HG03159 (cell line): ENCODE results near the gene PML.
"Not testable (repeated sequence)": the region's sequence is repeated elsewhere in the genome, so short reads cannot be mapped to it uniquely, and the experiment has no call there.

Source experiments
- ATAC-seq: cut with Tn5 transposase; IDR thresholded peaks from one replicate; pipeline ENCODE4 v1.9.1; 2021; ENCODE audit warnings: mild to moderate bottlenecking, moderate library complexity; ENCODE audit not compliant: unreplicated experiment

Gene PML

GRCh38 chr15:73957785-73958184, 36.7 kb upstream of the PML start:
- no peak for ATAC-seq

- ATAC-seq, result peak; percentile 64
Observed at GRCh38 chr15:73959012-73959581, 35.4 kb upstream of the PML start.

- ATAC-seq, result no peak
Observed at GRCh38 chr15:73959801-73960200, 34.7 kb upstream of the PML start.

GRCh38 chr15:73960472-73961070, 33.9 kb upstream of the PML start:
- not testable (repeated sequence) for ATAC-seq

- ATAC-seq, result no peak
Observed at GRCh38 chr15:73962433-73962832, 32.1 kb upstream of the PML start.

DNA sequence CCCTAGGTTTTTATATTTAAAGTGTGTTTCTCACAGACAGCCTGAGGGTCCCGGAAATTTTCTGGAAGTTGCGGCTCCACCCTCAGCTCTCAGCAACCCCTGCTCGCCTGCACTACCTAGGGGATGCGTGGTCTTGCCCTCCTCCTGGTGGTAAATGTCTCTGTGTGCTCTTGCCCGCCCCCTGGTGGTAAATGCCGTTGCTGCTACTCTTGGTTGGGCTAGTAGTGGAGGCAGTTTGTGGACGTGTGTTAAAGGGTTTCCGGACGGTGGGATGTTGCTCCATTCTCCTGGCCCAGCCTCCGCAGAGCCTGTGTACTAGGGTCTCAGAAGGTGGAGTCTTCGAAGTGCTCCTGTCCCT, 29.8 kb upstream of the PML start:
- ATAC-seq, result peak; percentile 55

- peak; percentile 20 for ATAC-seq
Observed at GRCh38 chr15:73965094-73965757, 29.3 kb upstream of the PML start.

DNA sequence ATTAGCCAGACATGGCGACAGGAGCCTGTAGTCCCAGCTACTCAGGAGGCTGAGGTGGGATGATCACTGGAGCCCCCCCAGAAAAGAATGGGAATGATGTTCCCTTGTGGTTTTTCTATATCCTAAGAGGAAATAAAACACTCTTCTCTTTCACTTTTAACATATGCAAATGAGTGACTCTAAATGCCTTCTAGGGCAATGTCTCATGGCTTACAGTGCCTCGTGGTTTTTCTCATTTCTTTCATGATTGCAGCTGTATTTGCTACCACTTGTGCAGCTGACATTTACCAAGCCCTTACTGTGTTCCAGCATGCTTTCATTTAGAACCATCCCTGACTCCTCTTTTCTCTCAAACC, 28.8 kb upstream of the PML start:
- ATAC-seq, result peak; percentile 61

GRCh38 chr15:73968461-73968860, 26.1 kb upstream of the PML start:
- ATAC-seq, result no peak

GRCh38 chr15:73969151-73969759, 25.3 kb upstream of the PML start:
- ATAC-seq, result no peak

- ATAC-seq, result no peak
Observed at GRCh38 chr15:73972984-73973682, 21.4 kb upstream of the PML start.

DNA sequence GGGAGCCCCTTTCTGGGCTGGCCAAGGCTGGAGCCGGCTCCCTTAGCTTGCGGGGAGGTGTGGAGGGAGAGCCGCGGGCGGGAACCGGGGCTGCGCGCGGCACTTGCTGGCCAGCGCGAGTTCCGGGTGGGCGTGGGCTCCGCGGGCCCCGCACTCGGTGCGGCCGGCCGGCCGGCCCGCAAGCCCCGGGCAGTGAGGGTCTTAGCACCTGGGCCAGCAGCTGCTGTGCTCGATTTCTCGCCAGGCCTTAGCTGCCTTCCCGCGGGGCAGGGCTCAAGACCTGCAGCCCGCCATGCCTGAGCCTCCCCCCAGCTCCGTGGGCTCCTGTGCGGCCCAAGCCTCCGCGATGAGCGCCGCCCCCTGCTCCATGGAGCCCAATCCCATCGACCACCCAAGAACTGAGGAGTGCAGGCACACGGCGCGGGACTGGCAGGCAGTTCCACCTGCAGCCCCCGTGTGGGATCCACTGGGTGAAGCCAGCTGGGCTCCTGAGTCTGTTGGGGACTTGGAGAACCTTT, 20.8 kb upstream of the PML start:
- ATAC-seq, result not testable (repeated sequence)

- ATAC-seq, result not testable (repeated sequence)
Observed at GRCh38 chr15:73975440-73976125, 18.9 kb upstream of the PML start.

DNA sequence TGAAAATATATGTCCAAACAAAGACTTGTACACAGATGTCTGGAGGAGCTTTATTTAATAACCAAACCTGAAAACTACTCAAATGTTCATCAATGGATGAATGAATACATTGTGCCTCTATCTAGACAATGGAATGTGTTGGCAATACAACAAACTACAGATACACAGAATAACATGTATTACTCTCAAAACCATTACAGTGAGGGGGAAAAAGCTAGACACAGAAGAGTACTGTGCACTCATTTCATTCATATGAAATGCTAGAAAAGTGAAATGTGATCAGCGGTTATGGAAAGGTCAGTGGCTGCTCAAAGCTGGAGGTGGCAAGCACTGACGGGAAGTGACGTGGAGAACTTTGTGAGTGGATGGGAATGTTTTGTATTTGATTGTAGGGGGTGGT, 15.6 kb upstream of the PML start:
- ATAC-seq, result no peak

DNA sequence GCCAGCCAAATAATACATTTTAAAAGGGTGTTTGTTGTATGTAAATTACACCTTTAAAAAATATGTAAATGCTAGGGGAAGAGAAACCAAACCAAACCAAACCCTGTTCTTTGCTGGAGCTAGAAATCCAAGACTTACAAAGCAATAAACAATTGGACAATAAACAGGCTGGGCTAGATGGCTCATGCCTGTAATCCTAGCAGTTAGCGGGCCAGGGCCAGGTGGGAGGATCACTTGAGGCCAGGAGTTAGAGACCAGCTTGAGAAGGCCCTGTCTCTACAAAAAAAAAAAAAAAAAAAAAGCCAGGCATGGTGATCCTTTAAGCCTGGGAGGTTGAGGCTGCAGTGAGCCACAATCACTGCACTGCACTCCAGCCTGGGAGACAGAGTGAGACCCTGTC, 14.9 kb upstream of the PML start:
- ATAC-seq, result no peak

GRCh38 chr15:73981761-73982221, 12.7 kb upstream of the PML start:
- ATAC-seq, result no peak

GRCh38 chr15:73982222-73982962, 12.1 kb upstream of the PML start:
- no peak for ATAC-seq

DNA sequence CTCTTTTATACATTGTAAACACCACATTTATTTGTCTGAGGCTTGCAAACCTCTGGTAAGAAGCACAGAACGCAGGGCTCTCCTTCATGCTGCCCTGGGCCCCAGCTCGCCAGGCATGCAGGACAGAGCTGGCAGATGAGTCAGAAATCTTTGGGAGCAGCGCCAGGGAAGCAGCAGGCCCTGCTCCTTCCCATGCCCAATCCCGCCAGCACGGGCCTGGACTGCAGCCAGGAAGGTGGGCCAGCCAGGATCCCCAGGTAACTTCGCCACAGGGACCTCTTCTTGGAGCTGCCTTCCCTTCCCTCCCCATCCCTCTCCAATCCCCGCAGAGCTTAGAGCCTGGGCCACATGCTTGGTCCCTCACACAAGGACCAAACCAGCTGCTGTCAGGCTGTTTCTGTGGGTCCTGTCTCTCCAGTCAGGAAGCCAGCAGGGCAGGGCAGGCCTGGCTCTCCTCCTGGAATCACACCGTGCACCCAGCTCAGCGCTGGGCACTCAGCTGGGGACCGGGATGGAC, 11.2 kb upstream of the PML start:
- no peak for ATAC-seq

- no peak for ATAC-seq
Observed at GRCh38 chr15:73983773-73984172, 10.7 kb upstream of the PML start.
